IMR-90 (cell line): ENCODE measurements around the gene KIAA0513. TPM values are rescaled to one million over a fixed set of nuclear protein-coding genes. Genes with fewer than 3 reads are reported as not detected.
A peak's percentile ranks its signal among the peaks of the same experiment; 100 is the strongest.

Experiments
- ATAC-seq: fragments of 200-7000 bp; cut with Tn5 transposase; 2 replicates; pipeline ENCODE4 v1.9.1; 2020; ENCODE audit warnings: low read depth, mild to moderate bottlenecking, moderate library complexity
- BruUV-seq: library from RNA; stranded (reverse); fragments of 400-500 nt; replicated peaks from 2 replicates; lab custom pipeline; 2021; lab: Mats Ljungman, UMichigan
- CTCF ChIA-PET: fragments of 300-600 bp; formaldehyde crosslinking; extraction: SDS; loops from one replicate; lab custom pipeline; 2021; ENCODE audit warnings: antibody characterized with exemption; lab: Yijun Ruan, JAX
- POLR2A ChIA-PET: fragments of 300-600 bp; sonication (Branson Sonifier 250); formaldehyde crosslinking; loops from one replicate; lab custom pipeline; 2022; ENCODE audit warnings: antibody characterized with exemption; ENCODE audit not compliant: unreplicated experiment; lab: Charles Lee
- DNase-seq: peaks from one replicate; pipeline ENCODE4 v3.0.0; 2013
- H2AFZ ChIP-seq: replicated peaks from 2 replicates; pipeline ENCODE3; 2013; ENCODE audit warnings: low read length, mild to moderate bottlenecking; ENCODE audit not compliant: poor library complexity
- H2AK5ac ChIP-seq: 2 replicates; pipeline ENCODE4 v1.6.1; 2013; ENCODE audit warnings: low read depth, low read length, inconsistent platforms
- H2AK9ac ChIP-seq: replicated peaks from 2 replicates; pipeline ENCODE3; 2013; ENCODE audit warnings: mild to moderate bottlenecking, low read depth, low read length, moderate library complexity; ENCODE audit not compliant: poor library complexity
- H2BK120ac ChIP-seq: 2 replicates; pipeline ENCODE4 v1.6.1; 2013; ENCODE audit warnings: low read depth, low read length, inconsistent platforms
- H2BK15ac ChIP-seq: 3 replicates; pipeline ENCODE4 v1.6.1; 2013; ENCODE audit warnings: low read depth, low read length, inconsistent platforms
- H2BK20ac ChIP-seq: 2 replicates; pipeline ENCODE4 v1.6.1; 2013; ENCODE audit warnings: low read depth, mild to moderate bottlenecking, inconsistent platforms, low read length, moderate library complexity
- H2BK5ac ChIP-seq: 2 replicates; pipeline ENCODE4 v1.6.1; 2013; ENCODE audit warnings: mild to moderate bottlenecking, low read depth, low read length, inconsistent platforms; ENCODE audit not compliant: poor library complexity, severe bottlenecking
- H3K14ac ChIP-seq: replicated peaks from 2 replicates; pipeline ENCODE4 v1.6.1; 2013; ENCODE audit warnings: low read depth, low read length, inconsistent platforms
- H3K18ac ChIP-seq: 2 replicates; pipeline ENCODE4 v1.6.1; 2013; ENCODE audit warnings: low read depth, low read length, control low read depth
- H3K23ac ChIP-seq: 2 replicates; pipeline ENCODE4 v1.6.1; 2013; ENCODE audit warnings: low read depth, low read length, inconsistent platforms
- H3K27ac ChIP-seq: 2 replicates; pipeline ENCODE4 v1.5.1; 2013; ENCODE audit warnings: mild to moderate bottlenecking, control low read depth, low read length; ENCODE audit not compliant: insufficient read depth
- H3K27me3 ChIP-seq: 2 replicates; pipeline ENCODE4 v1.6.1; 2013; ENCODE audit warnings: low read length; ENCODE audit not compliant: control insufficient read depth, insufficient read depth
- H3K36me3 ChIP-seq: 2 replicates; pipeline ENCODE4 v1.6.1; 2013; ENCODE audit warnings: low read length, mixed read lengths; ENCODE audit not compliant: control insufficient read depth, insufficient read depth
- H3K4ac ChIP-seq: 2 replicates; pipeline ENCODE4 v1.6.1; 2013; ENCODE audit warnings: low read depth, low read length, inconsistent platforms
- H3K4me1 ChIP-seq: 2 replicates; pipeline ENCODE4 v1.6.1; 2013; ENCODE audit warnings: low read length, mixed read lengths; ENCODE audit not compliant: control insufficient read depth, insufficient read depth
- H3K4me2 ChIP-seq: 2 replicates; pipeline ENCODE4 v1.6.1; 2013; ENCODE audit warnings: low read depth, mild to moderate bottlenecking, control low read depth, low read length, moderate library complexity
- H3K4me3 ChIP-seq: 2 replicates; pipeline ENCODE4 v1.5.1; 2013; ENCODE audit warnings: low read depth, mild to moderate bottlenecking, control low read depth, low read length, moderate library complexity; ENCODE audit not compliant: insufficient read depth
- H3K56ac ChIP-seq: 2 replicates; pipeline ENCODE4 v1.6.1; 2013; ENCODE audit warnings: low read length, inconsistent platforms; ENCODE audit not compliant: insufficient read depth; ENCODE audit errors: extremely low read depth
- H3K79me1 ChIP-seq, 2 experiments: 2 replicates each; pipeline ENCODE4 v1.6.1; 2013; ENCODE audit warnings: low read length in 2 of 2, inconsistent platforms in 1 of 2, low read depth in 1 of 2
- H3K9ac ChIP-seq: 2 replicates; pipeline ENCODE4 v1.6.1; 2013; ENCODE audit warnings: low read depth, low read length, control low read depth
- H3K9me1 ChIP-seq: 2 replicates; pipeline ENCODE4 v1.6.1; 2013; ENCODE audit warnings: low read length, inconsistent platforms; ENCODE audit not compliant: insufficient read depth
- H3K9me3 ChIP-seq: 2 replicates; pipeline ENCODE4 v1.6.1; 2013; ENCODE audit warnings: low read length; ENCODE audit not compliant: control insufficient read depth, insufficient read depth
- H4K20me1 ChIP-seq: 2 replicates; pipeline ENCODE4 v1.6.1; 2013; ENCODE audit warnings: low read length, inconsistent platforms; ENCODE audit not compliant: insufficient read depth
- H4K5ac ChIP-seq: 2 replicates; pipeline ENCODE4 v1.6.1; 2013; ENCODE audit warnings: mild to moderate bottlenecking, low read depth, low read length, control low read depth
- H4K8ac ChIP-seq, 2 experiments: 2 replicates each; pipeline ENCODE4 v1.6.1; 2013; ENCODE audit warnings: low read depth in 2 of 2, low read length in 2 of 2, control low read depth in 1 of 2, inconsistent platforms in 1 of 2
- H4K91ac ChIP-seq: 2 replicates; pipeline ENCODE4 v1.6.1; 2013; ENCODE audit warnings: low read depth, low read length, inconsistent platforms; ENCODE audit not compliant: insufficient read depth
- BHLHE40 ChIP-seq: fragments of 150-350 bp; IDR thresholded peaks from 2 replicates; pipeline ENCODE4 v1.6.1; 2016; ENCODE audit warnings: mild to moderate bottlenecking, low read depth, low read length
- CEBPB ChIP-seq: IDR thresholded peaks from 2 replicates; pipeline ENCODE4 v1.6.1; 2012; ENCODE audit warnings: low read depth, low read length, improper control_type of control experiment
- CHD1 ChIP-seq: IDR thresholded peaks from 2 replicates; pipeline ENCODE4 v1.6.1; 2012; ENCODE audit warnings: low read depth, low read length, improper control_type of control experiment
- CTCF ChIP-seq: conservative IDR thresholded peaks from 2 replicates; pipeline ENCODE4 v1.5.1; 2012; ENCODE audit warnings: mild to moderate bottlenecking, low read depth, low read length, improper control_type of control experiment
- FOS ChIP-seq: fragments of 150-350 bp; IDR thresholded peaks from 2 replicates; pipeline ENCODE4 v1.6.1; 2016; ENCODE audit warnings: low read depth, low read length
- MAFK ChIP-seq: IDR thresholded peaks from 2 replicates; pipeline ENCODE4 v1.6.1; 2012; ENCODE audit warnings: low read depth, low read length, improper control_type of control experiment
- MAZ ChIP-seq: IDR thresholded peaks from 2 replicates; pipeline ENCODE4 v1.6.1; 2012; ENCODE audit warnings: low read depth, mild to moderate bottlenecking, low read length, improper control_type of control experiment, moderate library complexity, borderline replicate concordance
- MXI1 ChIP-seq: IDR thresholded peaks from 2 replicates; pipeline ENCODE4 v1.6.1; 2012; ENCODE audit warnings: low read depth, mild to moderate bottlenecking, low read length, moderate library complexity, borderline replicate concordance
- NFE2L2 ChIP-seq: fragments of 150-350 bp; IDR thresholded peaks from 2 replicates; pipeline ENCODE4 v1.6.1; 2016; ENCODE audit warnings: low read depth, mild to moderate bottlenecking, low read length
- POLR2A ChIP-seq: IDR thresholded peaks from 2 replicates; pipeline ENCODE4 v1.6.1; 2012; ENCODE audit warnings: mild to moderate bottlenecking, low read depth, low read length
- RAD21 ChIP-seq: IDR thresholded peaks from 2 replicates; pipeline ENCODE4 v1.6.1; 2012; ENCODE audit warnings: low read length, improper control_type of control experiment
- RCOR1 ChIP-seq: IDR thresholded peaks from 2 replicates; pipeline ENCODE4 v1.6.1; 2012; ENCODE audit warnings: mild to moderate bottlenecking, low read length, improper control_type of control experiment; ENCODE audit not compliant: insufficient replicate concordance
- RFX5 ChIP-seq: IDR thresholded peaks from 2 replicates; pipeline ENCODE4 v1.8.0; 2012; ENCODE audit warnings: low read depth, mild to moderate bottlenecking, low read length, moderate library complexity
- SMC3 ChIP-seq: fragments of 150-350 bp; IDR thresholded peaks from 2 replicates; pipeline ENCODE4 v1.6.1; 2016; ENCODE audit warnings: low read depth, mild to moderate bottlenecking, antibody characterized with exemption, low read length, moderate library complexity
- WGBS, 2 experiments: methylation state at CpG; one replicate each; pipeline versions ENCODE4 v1.1.5 to v1.1.7; 2013; ENCODE audit warnings: missing lambda C conversion rate in 2 of 2; ENCODE audit not compliant: insufficient read length in 1 of 2; ENCODE audit errors: extremely low coverage in 2 of 2; 5-methylcytosine and 5-hydroxymethylcytosine counted together
- dilution Hi-C: fragments of 300-500 bp; cut with HindIII; formaldehyde crosslinking; loops from one replicate; pipeline ENCODE4 v1.14.3; 2018; ENCODE audit warnings: low sequenced_read_pairs; ENCODE audit not compliant: unreplicated experiment
- in situ Hi-C: fragments of 300-500 bp; cut with MboI; formaldehyde crosslinking; loops from 3 replicates; pipeline ENCODE4 v1.14.3; 2019; ENCODE audit warnings: low sequenced_read_pairs, inconsistent platforms, mixed read lengths
- intact Hi-C: fragments of 100-400 bp; cut with micrococcal nuclease; formaldehyde crosslinking; loops from 2 replicates; pipeline ENCODE4 v1.10.0; 2022
- polyA plus RNA-seq, 3 experiments: library from polyadenylated mRNA; depleted of rRNA; stranded (reverse); fragments of >200 nt; gene quantifications; 2 replicates each; pipeline ENCODE4 v1.2.3, GENCODE V29; 2012; ENCODE audit warnings: low replicate concordance in 1 of 3
- total RNA-seq: library from RNA; depleted of rRNA; stranded (reverse); fragments of >200 nt; gene quantifications from 2 replicates; pipeline ENCODE4 v1.2.3, GENCODE V29; 2012
- TF ChIP-seq, protein P1 (sequence below): fragments of 150-350 bp; IDR thresholded peaks from 2 replicates; pipeline ENCODE4 v1.6.1; 2017; ENCODE audit warnings: mild to moderate bottlenecking, antibody characterized with exemption, low read length, low read depth
- TF ChIP-seq, protein P2 (sequence below): fragments of 150-350 bp; IDR thresholded peaks from 2 replicates; pipeline ENCODE4 v1.6.1; 2016; ENCODE audit warnings: low read depth, mild to moderate bottlenecking, low read length, moderate library complexity, borderline replicate concordance

The KIAA0513 gene
- total and polyA plus RNA-seq, 2 of the 4 experiments (the other 2 are of a cell fraction), result 9.5 TPM

DNA sequence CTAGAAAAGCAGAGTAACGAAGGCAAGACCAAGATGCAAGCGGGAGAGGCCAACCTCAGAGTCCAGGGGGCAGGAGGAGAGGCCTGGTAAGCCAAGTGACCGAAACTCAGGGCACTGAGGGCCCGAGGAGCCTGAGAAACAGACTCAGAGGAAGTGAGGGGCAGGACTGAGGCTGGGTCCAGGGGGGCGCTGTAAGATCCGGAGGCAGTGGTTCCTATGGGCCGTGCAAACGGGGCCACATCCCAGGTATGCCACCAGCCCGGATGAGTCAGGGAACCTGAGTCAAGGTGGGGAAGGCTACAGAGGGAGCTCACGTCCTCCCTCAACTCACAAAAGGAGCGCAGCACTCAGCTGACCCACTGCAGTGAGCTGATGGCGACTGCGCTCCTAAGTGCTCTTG, 24.5 kb upstream of the KIAA0513 start:
- in situ Hi-C loops (no loop called here), intact Hi-C loops (no loop called here), dilution Hi-C loops (no loop called here)
- H3K4me1 ChIP-seq, result peaks cover 51% of the 10 kb centered on the region
- peak overlapping the region; percentile 96 for H2BK120ac ChIP-seq
- POLR2A ChIA-PET, result no interaction called here
- peaks cover 5 to 77% of the 10 kb centered on the region in 2 experiments; a peak in 3 of 4 replicates for H3K79me1 ChIP-seq
- CTCF ChIA-PET, result no interaction called here
- peak overlapping the region; percentile 97; the same call in 2 of the 3 replicates for H2BK15ac ChIP-seq
- no peak overlapping the region for H2AFZ ChIP-seq
- peak overlapping the region; percentile 62; the same call in 1 of the 2 replicates for H2BK20ac ChIP-seq
- H3K4ac ChIP-seq, result peak overlapping the region; percentile 98
- peak overlapping the region; percentile 62 for H4K5ac ChIP-seq
- H3K36me3 ChIP-seq, result peaks cover 10% of the 10 kb centered on the region
- H3K23ac ChIP-seq, result peak overlapping the region; percentile 93; the same call in 1 of the 2 replicates
- peak overlapping the region; percentile 22 for H2AK9ac ChIP-seq
- no peak for TF ChIP-seq RFX5
- TF ChIP-seq MAFK, result no peak
- TF ChIP-seq CTCF, result no peak
- no peak for TF ChIP-seq POLR2A
- no peak for TF ChIP-seq RAD21
- TF ChIP-seq, protein P1, sequence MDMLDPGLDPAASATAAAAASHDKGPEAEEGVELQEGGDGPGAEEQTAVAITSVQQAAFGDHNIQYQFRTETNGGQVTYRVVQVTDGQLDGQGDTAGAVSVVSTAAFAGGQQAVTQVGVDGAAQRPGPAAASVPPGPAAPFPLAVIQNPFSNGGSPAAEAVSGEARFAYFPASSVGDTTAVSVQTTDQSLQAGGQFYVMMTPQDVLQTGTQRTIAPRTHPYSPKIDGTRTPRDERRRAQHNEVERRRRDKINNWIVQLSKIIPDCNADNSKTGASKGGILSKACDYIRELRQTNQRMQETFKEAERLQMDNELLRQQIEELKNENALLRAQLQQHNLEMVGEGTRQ, result no peak
- TF ChIP-seq, protein P2, sequence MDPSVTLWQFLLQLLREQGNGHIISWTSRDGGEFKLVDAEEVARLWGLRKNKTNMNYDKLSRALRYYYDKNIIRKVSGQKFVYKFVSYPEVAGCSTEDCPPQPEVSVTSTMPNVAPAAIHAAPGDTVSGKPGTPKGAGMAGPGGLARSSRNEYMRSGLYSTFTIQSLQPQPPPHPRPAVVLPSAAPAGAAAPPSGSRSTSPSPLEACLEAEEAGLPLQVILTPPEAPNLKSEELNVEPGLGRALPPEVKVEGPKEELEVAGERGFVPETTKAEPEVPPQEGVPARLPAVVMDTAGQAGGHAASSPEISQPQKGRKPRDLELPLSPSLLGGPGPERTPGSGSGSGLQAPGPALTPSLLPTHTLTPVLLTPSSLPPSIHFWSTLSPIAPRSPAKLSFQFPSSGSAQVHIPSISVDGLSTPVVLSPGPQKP, result no peak
- TF ChIP-seq CEBPB, result no peak
- no peak for TF ChIP-seq MXI1
- TF ChIP-seq SMC3, result no peak
- no peak for TF ChIP-seq BHLHE40
- no peak for TF ChIP-seq FOS
- TF ChIP-seq MAZ, result no peak
- no peak for TF ChIP-seq CHD1
- TF ChIP-seq NFE2L2, result no peak
- no peak for TF ChIP-seq RCOR1
- H3K9me1 ChIP-seq, result peaks cover 38% of the 10 kb centered on the region
- peak overlapping the region; percentile 92 for H2AK5ac ChIP-seq
- H3K9ac ChIP-seq, result no peak overlapping the region
- peaks cover 13% of the 10 kb centered on the region for H4K20me1 ChIP-seq
- peak overlapping the region; percentile 36 for H3K18ac ChIP-seq
- H4K91ac ChIP-seq, result peak overlapping the region; percentile 97
- BruUV-seq, result no TSS peak
- peak overlapping the region; percentile 95 for H3K14ac ChIP-seq
- peak overlapping the region; percentile 51; the same call in 1 of the 2 replicates for H3K27ac ChIP-seq
- no peak overlapping the region for H3K56ac ChIP-seq
- H4K8ac ChIP-seq, result peak overlapping the region; percentile 79 to 85; a peak in 3 of 4 replicates
- H3K4me2 ChIP-seq, result no peak overlapping the region
- peak overlapping the region; percentile 97 for H2BK5ac ChIP-seq
- H3K9me3 ChIP-seq, result no peaks in the 10 kb centered on the region
- DNase-seq, result no peak
- H3K27me3 ChIP-seq, result no peaks in the 10 kb centered on the region
- no peak overlapping the region for H3K4me3 ChIP-seq
- no peak for ATAC-seq
- WGBS, 2 experiments, result 86% methylated on average over 4 of the region's 13 CpGs; no CpG with 5 or more reads in 1 of the 2 experiments
